PFSK-1 (cell line): ENCODE measurements around the gene EMC1.

Source experiments
- FOXP2 ChIP-seq: optimal IDR thresholded peaks from 2 replicates; pipeline ENCODE3; 2011; ENCODE audit warnings: borderline replicate concordance, control low read depth, inconsistent platforms; ENCODE audit not compliant: insufficient read depth; ENCODE audit errors: extremely low read length, extremely low read depth
- POLR2AphosphoS5 ChIP-seq: IDR thresholded peaks from 2 replicates; pipeline ENCODE4 v1.6.1; 2012; ENCODE audit warnings: low read depth, mild to moderate bottlenecking, control low read depth, low read length, moderate library complexity
- SIN3A ChIP-seq: IDR thresholded peaks from 2 replicates; pipeline ENCODE4 v1.6.1; 2012; ENCODE audit warnings: mild to moderate bottlenecking, low read length, moderate library complexity, borderline replicate concordance; ENCODE audit not compliant: insufficient read depth
- TAF1 ChIP-seq: IDR thresholded peaks from 2 replicates; pipeline ENCODE4 v1.6.1; 2012; ENCODE audit warnings: low read length, control low read depth, borderline replicate concordance; ENCODE audit not compliant: insufficient read depth
- TF ChIP-seq, protein P1 (sequence below), 2 experiments: IDR thresholded peaks; 2 replicates each; pipeline versions ENCODE4 v1.6.1 to v1.8.0; 2011 to 2012; ENCODE audit warnings: low read depth in 2 of 2, low read length in 2 of 2, control low read depth in 1 of 2, inconsistent platforms in 1 of 2, mild to moderate bottlenecking in 1 of 2, moderate library complexity in 1 of 2; ENCODE audit not compliant: insufficient read depth in 1 of 2

The EMC1 gene

DNA sequence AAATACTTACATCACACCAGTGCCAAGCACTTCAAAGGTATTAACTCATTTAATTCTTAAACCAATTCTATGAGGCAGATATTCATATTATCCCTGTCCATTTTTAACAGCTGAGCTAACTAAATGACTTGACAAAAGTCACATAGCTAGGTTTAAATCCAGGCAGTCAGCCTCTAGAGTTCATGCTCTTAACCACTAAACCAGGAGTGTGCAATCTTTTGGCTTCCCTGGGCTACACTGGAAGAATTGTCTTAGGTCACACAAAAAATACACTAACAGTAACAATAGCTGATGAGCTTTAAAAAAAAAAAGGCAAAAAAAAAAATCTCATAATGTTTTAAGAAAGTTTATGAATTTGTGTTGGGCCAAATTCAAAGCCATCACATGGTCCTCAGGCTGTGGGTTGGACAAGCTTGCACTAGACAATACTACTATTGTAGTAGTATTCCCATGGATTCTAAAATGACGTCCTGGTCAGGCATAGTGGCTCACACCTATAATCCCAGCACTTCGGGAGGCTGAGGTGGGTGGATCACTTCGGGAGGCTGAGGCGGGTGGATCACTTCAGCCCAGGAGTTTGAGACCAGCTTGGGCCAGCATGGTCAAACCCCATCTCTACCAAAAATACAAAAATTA is 51.2 kb downstream of the EMC1 start:
- no peak for TF ChIP-seq FOXP2
- no peak for TF ChIP-seq TAF1
- TF ChIP-seq, protein P1, sequence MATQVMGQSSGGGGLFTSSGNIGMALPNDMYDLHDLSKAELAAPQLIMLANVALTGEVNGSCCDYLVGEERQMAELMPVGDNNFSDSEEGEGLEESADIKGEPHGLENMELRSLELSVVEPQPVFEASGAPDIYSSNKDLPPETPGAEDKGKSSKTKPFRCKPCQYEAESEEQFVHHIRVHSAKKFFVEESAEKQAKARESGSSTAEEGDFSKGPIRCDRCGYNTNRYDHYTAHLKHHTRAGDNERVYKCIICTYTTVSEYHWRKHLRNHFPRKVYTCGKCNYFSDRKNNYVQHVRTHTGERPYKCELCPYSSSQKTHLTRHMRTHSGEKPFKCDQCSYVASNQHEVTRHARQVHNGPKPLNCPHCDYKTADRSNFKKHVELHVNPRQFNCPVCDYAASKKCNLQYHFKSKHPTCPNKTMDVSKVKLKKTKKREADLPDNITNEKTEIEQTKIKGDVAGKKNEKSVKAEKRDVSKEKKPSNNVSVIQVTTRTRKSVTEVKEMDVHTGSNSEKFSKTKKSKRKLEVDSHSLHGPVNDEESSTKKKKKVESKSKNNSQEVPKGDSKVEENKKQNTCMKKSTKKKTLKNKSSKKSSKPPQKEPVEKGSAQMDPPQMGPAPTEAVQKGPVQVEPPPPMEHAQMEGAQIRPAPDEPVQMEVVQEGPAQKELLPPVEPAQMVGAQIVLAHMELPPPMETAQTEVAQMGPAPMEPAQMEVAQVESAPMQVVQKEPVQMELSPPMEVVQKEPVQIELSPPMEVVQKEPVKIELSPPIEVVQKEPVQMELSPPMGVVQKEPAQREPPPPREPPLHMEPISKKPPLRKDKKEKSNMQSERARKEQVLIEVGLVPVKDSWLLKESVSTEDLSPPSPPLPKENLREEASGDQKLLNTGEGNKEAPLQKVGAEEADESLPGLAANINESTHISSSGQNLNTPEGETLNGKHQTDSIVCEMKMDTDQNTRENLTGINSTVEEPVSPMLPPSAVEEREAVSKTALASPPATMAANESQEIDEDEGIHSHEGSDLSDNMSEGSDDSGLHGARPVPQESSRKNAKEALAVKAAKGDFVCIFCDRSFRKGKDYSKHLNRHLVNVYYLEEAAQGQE (IDR thresholded peaks at IDR 0.05; ENCODE audit: insufficient read depth in 1 of 2, low read depth in 2 of 2, low read length in 2 of 2): no peak
- no peak for TF ChIP-seq SIN3A
- no peak for TF ChIP-seq POLR2AphosphoS5

- TF ChIP-seq, protein P1 (IDR thresholded peaks at IDR 0.05; ENCODE audit: insufficient read depth in 1 of 2, low read depth in 2 of 2, low read length in 2 of 2): no peak
- TF ChIP-seq TAF1 (no peak), FOXP2 (no peak), SIN3A (no peak), POLR2AphosphoS5 (no peak)
Observed at GRCh38 chr1:19199329-19199968, 51.9 kb downstream of the EMC1 start.

GRCh38 chr1:19198820-19199219 is 52.5 kb downstream of the EMC1 start:
- TF ChIP-seq SIN3A (no peak), POLR2AphosphoS5 (no peak), FOXP2 (no peak)

GRCh38 chr1:19197845-19198244 is 53.5 kb downstream of the EMC1 start:
- TF ChIP-seq, protein P1 (IDR thresholded peaks at IDR 0.05; ENCODE audit: insufficient read depth in 1 of 2, low read depth in 2 of 2, low read length in 2 of 2): no peak
- no peak for TF ChIP-seq FOXP2
- TF ChIP-seq POLR2AphosphoS5: no peak
- TF ChIP-seq TAF1: no peak

GRCh38 chr1:19196331-19196730 is 55.0 kb downstream of the EMC1 start:
- TF ChIP-seq TAF1 (no peak), SIN3A (no peak), FOXP2 (no peak), POLR2AphosphoS5 (no peak)
- TF ChIP-seq, protein P1 (IDR thresholded peaks at IDR 0.05; ENCODE audit: insufficient read depth in 1 of 2, low read depth in 2 of 2, low read length in 2 of 2): no peak
